GM12878 (cell line): ENCODE measurements around the gene BHLHE23. TPM values are rescaled to one million over a fixed set of nuclear protein-coding genes. Genes with fewer than 3 reads are reported as not detected.

Experiments
- ATAC-seq: fragments of 200-7000 bp; cut with Tn5 transposase; 3 replicates; pipeline ENCODE4 v1.9.1; 2020; ENCODE audit warnings: mild to moderate bottlenecking, moderate library complexity
- Bru-seq: library from RNA; stranded (reverse); fragments of 400-500 nt; gene quantifications from one replicate; lab custom pipeline; 2021; lab: Mats Ljungman, UMichigan
- BruChase-seq, 2 experiments: library from RNA; stranded (reverse); fragments of 400-500 nt; gene quantifications; one replicate each; lab custom pipeline; 2021; lab: Mats Ljungman, UMichigan
- BruUV-seq: library from RNA; stranded (reverse); fragments of 400-500 nt; replicated peaks from 2 replicates; lab custom pipeline; 2021; lab: Mats Ljungman, UMichigan
- CTCF ChIA-PET: fragments of 300-600 bp; sonication (Branson Sonifier 250); formaldehyde crosslinking; extraction: SDS; loops from one replicate; lab custom pipeline; 2021; ENCODE audit warnings: inconsistent platforms; lab: Yijun Ruan, JAX
- POLR2A ChIA-PET: fragments of 350-600 bp; formaldehyde crosslinking; extraction: SDS; loops from one replicate; lab custom pipeline; 2021; ENCODE audit warnings: inconsistent platforms; lab: Charles Lee
- RAD21 ChIA-PET: fragments of 300-600 bp; sonication (Branson Sonifier 250); formaldehyde crosslinking; loops from one replicate; lab custom pipeline; 2023; ENCODE audit warnings: antibody characterized with exemption; ENCODE audit not compliant: unreplicated experiment; lab: Charles Lee
- SMC1A ChIA-PET: fragments of 300-600 bp; sonication (Branson Sonifier 250); formaldehyde crosslinking; loops from one replicate; lab custom pipeline; 2023; ENCODE audit not compliant: unreplicated experiment, uncharacterized antibody; lab: Charles Lee
- DNase-seq: peaks from one replicate; pipeline ENCODE4 v3.0.0-alpha.2; 2011; ENCODE audit warnings: low read depth, low spot score
- FAIRE-seq: peaks from 3 replicates; lab custom pipeline; 2011; peaks lifted over from hg19 to GRCh38; lab: Jason Lieb, UNC
- H2AFZ ChIP-seq: 2 replicates; pipeline ENCODE4 v1.6.0; 2011; ENCODE audit warnings: low read depth, low read length, control low read depth; ENCODE audit not compliant: control insufficient read depth
- H3K27ac ChIP-seq: 2 replicates; pipeline ENCODE4 v1.5.1; 2011; ENCODE audit warnings: control low read depth; ENCODE audit not compliant: control insufficient read depth, insufficient read depth
- H3K27me3 ChIP-seq, 2 experiments: replicated peaks in 1 of 2; 2 replicates each; pipeline versions ENCODE4 v1.6.0 to v1.6.1; 2011; ENCODE audit warnings: low read length in 1 of 2; ENCODE audit not compliant: control insufficient read depth in 2 of 2, insufficient read depth in 2 of 2
- H3K36me3 ChIP-seq, 2 experiments: 2 replicates each; pipeline ENCODE4 v1.5.1; 2011; ENCODE audit warnings: low read length in 1 of 2; ENCODE audit not compliant: control insufficient read depth in 2 of 2, insufficient read depth in 2 of 2
- H3K4me1 ChIP-seq: 2 replicates; pipeline ENCODE4 v1.6.1; 2011; ENCODE audit warnings: mild to moderate bottlenecking, low read length, moderate library complexity, mixed read lengths; ENCODE audit not compliant: control insufficient read depth, insufficient read depth
- H3K4me2 ChIP-seq: 2 replicates; pipeline ENCODE4 v1.6.0; 2011; ENCODE audit warnings: control low read depth; ENCODE audit not compliant: control insufficient read depth, insufficient read depth
- H3K4me3 ChIP-seq: fragments of 200-600 bp; sonication (generic); 2 replicates; pipeline ENCODE4 v1.5.1; 2016
- H3K79me2 ChIP-seq: 2 replicates; pipeline ENCODE4 v1.6.0; 2011; ENCODE audit warnings: low read length; ENCODE audit not compliant: control insufficient read depth, insufficient read depth
- H3K9ac ChIP-seq: 2 replicates; pipeline ENCODE4 v1.8.0; 2011; ENCODE audit warnings: low read length, control low read depth, mixed read lengths; ENCODE audit not compliant: control insufficient read depth, insufficient read depth
- H3K9me3 ChIP-seq: replicated peaks from 3 replicates; pipeline ENCODE4 v1.5.1; 2011; ENCODE audit warnings: mild to moderate bottlenecking, low read length; ENCODE audit not compliant: control insufficient read depth, insufficient read depth
- H4K20me1 ChIP-seq: 2 replicates; pipeline ENCODE4 v1.6.0; 2011; ENCODE audit not compliant: control insufficient read depth, insufficient read depth
- E2F4 ChIP-seq: IDR thresholded peaks from 2 replicates; pipeline ENCODE4 v1.6.1; 2012; ENCODE audit warnings: low read depth, low read length, improper control_type of control experiment
- EGR1 ChIP-seq, 2 experiments: IDR thresholded peaks; 1 replicate in 1 of 2; 2 replicates in 1 of 2; pipeline ENCODE4 v1.6.1; 2011 to 2012; ENCODE audit warnings: low read depth in 2 of 2, low read length in 2 of 2, borderline replicate concordance in 1 of 2, mild to moderate bottlenecking in 1 of 2, moderate library complexity in 1 of 2
- GATAD2B ChIP-seq: fragments of 450-650 bp; conservative IDR thresholded peaks from 2 replicates; pipeline ENCODE4 v1.6.1; 2017; ENCODE audit warnings: low read depth, mild to moderate bottlenecking, moderate library complexity
- MEF2B ChIP-seq: fragments of 450-650 bp; IDR thresholded peaks from 2 replicates; pipeline ENCODE4 v1.6.1; 2018; ENCODE audit warnings: mild to moderate bottlenecking, moderate library complexity; ENCODE audit not compliant: partially characterized antibody, poor library complexity, severe bottlenecking
- POLR2AphosphoS2 ChIP-seq: IDR thresholded peaks from 2 replicates; pipeline ENCODE4 v1.6.1; 2011; ENCODE audit warnings: low read depth, mild to moderate bottlenecking, low read length, improper control_type of control experiment, moderate library complexity
- SUPT20H ChIP-seq: IDR thresholded peaks from 2 replicates; pipeline ENCODE4 v1.6.1; 2011; ENCODE audit warnings: low read depth, mild to moderate bottlenecking, low read length, moderate library complexity, borderline replicate concordance; ENCODE audit not compliant: control insufficient read depth
- SUZ12 ChIP-seq: fragments of 200-600 bp; sonication (generic); IDR thresholded peaks from one replicate; pipeline ENCODE4 v1.6.1; 2018; ENCODE audit warnings: antibody characterized with exemption, mild to moderate bottlenecking; ENCODE audit not compliant: unreplicated experiment
- ZBTB11 ChIP-seq: fragments of 450-650 bp; formaldehyde crosslinking; IDR thresholded peaks from 2 replicates; pipeline ENCODE4 v1.5.0; 2022; ENCODE audit warnings: mild to moderate bottlenecking, missing genetic modification characterization
- WGBS: methylation state at CpG from one replicate; pipeline ENCODE4 v1.1.6; 2016; ENCODE audit warnings: low lambda C conversion rate; ENCODE audit not compliant: insufficient replicate concordance, insufficient coverage; ENCODE audit errors: missing lambda C conversion rate; 5-methylcytosine and 5-hydroxymethylcytosine counted together
- in situ Hi-C: fragments of 300-500 bp; cut with MboI; formaldehyde crosslinking; loops from 9 replicates; pipeline ENCODE4 v1.14.3; 2018; ENCODE audit warnings: mixed read lengths
- intact Hi-C: fragments of 100-400 bp; cut with micrococcal nuclease; formaldehyde crosslinking; loops from one replicate; pipeline ENCODE4 v1.14.2; 2022; ENCODE audit not compliant: unreplicated experiment
- long read RNA-seq, 2 experiments: library from polyadenylated mRNA; unstranded; transcript quantifications; one replicate each; pipeline ENCODE4 v2.0.0, GENCODE V29; 2019 to 2020
- polyA minus RNA-seq, 3 experiments: library from RNA; depleted of rRNA, polyadenylated mRNA; stranded (reverse); fragments of >200 nt; gene quantifications; 2 replicates each; pipeline ENCODE4 v1.2.3, GENCODE V29; 2011
- polyA plus RNA-seq, 11 experiments: library from polyadenylated mRNA; depleted of rRNA in 4 of 11; unstranded in 6 of 11; stranded (reverse) in 5 of 11; fragments of >200 nt; fragmentation: Nextera tagmentation in 4 of 11; fragmentation: Illumina TruSeq in 1 of 11; extraction: Ambion mirVana in 4 of 11; extraction: Trizol in 1 of 11; gene quantifications; 1 replicate in 1 of 11; 2 replicates in 10 of 11; pipeline versions ENCODE4 v1.2.1 to v1.2.3, GENCODE V29; 2011 to 2016; ENCODE audit warnings: inconsistent platforms in 2 of 11, missing spikeins in 2 of 11, low read depth in 1 of 11
- total RNA-seq, 4 experiments: library from RNA; depleted of rRNA in 3 of 4; stranded (reverse); fragments of >200 nt in 3 of 4; fragmentation: Illumina TruSeq in 1 of 4; extraction: Trizol in 1 of 4; gene quantifications; 2 replicates each; pipeline versions ENCODE4 v1.2.1 to v1.2.3, GENCODE V29; 2013 to 2021

The BHLHE23 gene
- 0.69 TPM in 1 of 2 replicates, not detected in the other for total RNA-seq (2013; cell fraction: nucleolus; rRNA removed)
- not detected in 2 replicates for total RNA-seq (2014; rRNA removed)
- not detected in 2 replicates for total RNA-seq (2014; rRNA removed; fragmentation: Illumina TruSeq; extraction: Trizol)
- total RNA-seq (2021), result 0.33 TPM in 1 of 2 replicates, not detected in the other
- polyA plus RNA-seq (2011; ENCODE audit: low read depth), result not detected
- polyA plus RNA-seq (2011; rRNA removed), result not detected in 2 replicates
- 0.07 TPM in 1 of 2 replicates, not detected in the other for polyA plus RNA-seq (2011; cell fraction: cytosol; rRNA removed)
- polyA plus RNA-seq (2011; cell fraction: nucleus; rRNA removed), result 0.28 and 0.40 TPM in 2 replicates
- 0.11 TPM in 1 of 2 replicates, not detected in the other for polyA plus RNA-seq (2012)
- not detected in 2 replicates for polyA plus RNA-seq (2014; fragmentation: Illumina TruSeq; extraction: Trizol)
- not detected for polyA plus RNA-seq (2014; fragmentation: Nextera tagmentation; extraction: Ambion mirVana)
- 0.28 TPM in 1 of 2 replicates, not detected in the other for polyA plus RNA-seq (2014; rRNA removed)
- polyA plus RNA-seq (2016; fragmentation: Nextera tagmentation; extraction: Ambion mirVana), result not detected
- polyA minus RNA-seq (2011; rRNA and poly(A)+ RNA removed), result not detected in 2 replicates
- polyA minus RNA-seq (2011; cell fraction: cytosol; rRNA and poly(A)+ RNA removed), result not detected in 2 replicates
- not detected in 2 replicates for polyA minus RNA-seq (2011; cell fraction: nucleus; rRNA and poly(A)+ RNA removed)
- Bru-seq, nascent RNA, result not detected
- not detected for BruChase-seq, experiment 1, labeled RNA remaining after a 6-hour chase
- not detected for BruChase-seq, experiment 2, labeled RNA remaining after a 2-hour chase
- long read RNA-seq, experiment 1, partial matches to known transcripts, result 0 of 1 reads
- long read RNA-seq, experiment 1, other reads (novel, unspliced or antisense), result 1 of 1 reads
- long read RNA-seq, experiment 2, result 0 reads

GRCh38 chr20:63006540-63007359, at the start of gene BHLHE23:
BHLHE23 (minus strand) TSS chr20:63006964; CDS start chr20:63006774, 190 bp downstream.
- WGBS, result 4% methylated on average over 41 of the region's 110 CpGs
- Histone ChIP-seq H3K79me2 (peaks cover 18% of the 10 kb centered on the region), H3K27me3 (peaks cover 15 to 17% of the 10 kb centered on the region in 2 experiments), H3K27ac (no peak within 1 kb of the TSS), H3K4me1 (peaks cover 13% of the 10 kb centered on the region), H3K9me3 (no peaks in the 10 kb centered on the region; the same call in 2 of the 3 replicates), H4K20me1 (no peaks in the 10 kb centered on the region), H3K36me3 (no peaks in the 10 kb centered on the region), H3K4me2 (no peak within 1 kb of the TSS), H2AFZ (no peak within 1 kb of the TSS), H3K4me3 (no peak within 1 kb of the TSS), H3K9ac (no peak within 1 kb of the TSS)
- intact Hi-C loops (no loop called here), in situ Hi-C loops (no loop called here)
- CTCF ChIA-PET, result no interaction called here
- FAIRE-seq (no peak), ATAC-seq (no peak), DNase-seq (no peak)
- TF ChIP-seq GATAD2B (0 out of 2 replicates have a peak, but pooled peaks have one; percentile 8), EGR1 (IDR thresholded peaks at IDR 0.05; ENCODE audit: borderline replicate concordance in 1 of 2, low read depth in 2 of 2, low read length in 2 of 2) (peak in 1 of 2 experiments; percentile 33; a peak in 1 of 3 replicates), SUPT20H (no peak), SUZ12 (peak; percentile 82), POLR2AphosphoS2 (no peak), ZBTB11 (CRISPR knock-in tag) (no peak), E2F4 (no peak), MEF2B (no peak)
- SMC1A ChIA-PET, result no interaction called here
- RAD21 ChIA-PET, result no interaction called here
- POLR2A ChIA-PET, result interaction anchor here (3.1 kb wide), 1 partner anchor 29 kb away, joined by 36 read pairs; no protein-coding TSS in a partner anchor
- no TSS peak for BruUV-seq
